OCI-LY7 (cell line): ENCODE results near the gene TMEM89. TPM values are rescaled to one million over a fixed set of nuclear protein-coding genes. Genes with fewer than 3 reads are reported as not detected.

Experiments used
- BruUV-seq: library from RNA; stranded (reverse); fragments of 400-500 nt; replicated peaks from 2 replicates; lab custom pipeline; 2021; lab: Mats Ljungman, UMichigan
- CTCF ChIA-PET: fragments of 300-600 bp; sonication (Branson Sonifier 250); formaldehyde crosslinking; loops from one replicate; lab custom pipeline; 2022; ENCODE audit warnings: antibody characterized with exemption; ENCODE audit not compliant: unreplicated experiment; lab: Charles Lee
- POLR2A ChIA-PET: fragments of 300-600 bp; sonication (Branson Sonifier 250); formaldehyde crosslinking; loops from one replicate; lab custom pipeline; 2022; ENCODE audit warnings: antibody characterized with exemption; lab: Charles Lee
- DNase-seq: peaks from one replicate; pipeline ENCODE4 v3.0.0-alpha.2; 2015; ENCODE audit warnings: low spot score
- H2AFZ ChIP-seq: fragments of 200-600 bp; sonication (generic), shearing (Covaris generic); 2 replicates; pipeline ENCODE4 v1.6.1; 2014; ENCODE audit warnings: mild to moderate bottlenecking, antibody characterized with exemption, low read length, moderate library complexity
- H3K27ac ChIP-seq: fragments of 200-600 bp; sonication (generic); 2 replicates; pipeline ENCODE4 v1.5.1; 2014; ENCODE audit warnings: mixed run types, low read depth, mild to moderate bottlenecking, moderate library complexity, low read length, inconsistent platforms; ENCODE audit not compliant: poor library complexity, severe bottlenecking
- H3K36me3 ChIP-seq: fragments of 200-600 bp; sonication (generic); 2 replicates; pipeline ENCODE4 v1.6.1; 2014; ENCODE audit warnings: mild to moderate bottlenecking, antibody characterized with exemption, low read length, moderate library complexity, mixed read lengths; ENCODE audit not compliant: insufficient read depth
- H3K4me1 ChIP-seq: fragments of 200-600 bp; sonication (generic); 2 replicates; pipeline ENCODE4 v1.5.1; 2014; ENCODE audit warnings: mild to moderate bottlenecking, low read length; ENCODE audit not compliant: insufficient read depth, poor library complexity, severe bottlenecking
- H3K4me2 ChIP-seq: fragments of 200-600 bp; sonication (generic); 2 replicates; pipeline ENCODE4 v1.6.1; 2014; ENCODE audit warnings: mild to moderate bottlenecking, low read length
- H3K4me3 ChIP-seq: fragments of 200-600 bp; sonication (generic); 2 replicates; pipeline ENCODE4 v1.5.1; 2014; ENCODE audit warnings: mild to moderate bottlenecking, low read depth, low read length; ENCODE audit not compliant: poor library complexity, severe bottlenecking
- H3K79me2 ChIP-seq: fragments of 200-600 bp; sonication (generic); 2 replicates; pipeline ENCODE4 v1.6.1; 2016; ENCODE audit warnings: low read depth, mild to moderate bottlenecking, low read length, moderate library complexity, mixed read lengths; ENCODE audit not compliant: insufficient read depth
- H3K9me2 ChIP-seq: fragments of 200-600 bp; sonication (generic); 2 replicates; pipeline ENCODE4 v1.6.1; 2016; ENCODE audit warnings: mild to moderate bottlenecking, low read length, mixed read lengths; ENCODE audit not compliant: insufficient read depth
- H3K9me3 ChIP-seq: fragments of 200-600 bp; sonication (generic); 2 replicates; pipeline ENCODE4 v1.6.1; 2014; ENCODE audit warnings: mild to moderate bottlenecking, mixed run types, low read length, mixed read lengths
- H4K20me1 ChIP-seq: fragments of 200-600 bp; sonication (generic); 2 replicates; pipeline ENCODE4 v1.6.1; 2014; ENCODE audit warnings: mild to moderate bottlenecking, antibody characterized with exemption, low read length, moderate library complexity, mixed read lengths; ENCODE audit not compliant: insufficient read depth
- CTCF ChIP-seq: fragments of 200-600 bp; sonication (generic); conservative IDR thresholded peaks from 2 replicates; pipeline ENCODE4 v1.5.1; 2014; ENCODE audit warnings: mild to moderate bottlenecking, antibody characterized with exemption, low read length, moderate library complexity, mixed read lengths
- EZH2phosphoT487 ChIP-seq: fragments of 200-600 bp; sonication (generic); IDR thresholded peaks from 2 replicates; pipeline ENCODE4 v1.6.1; 2018; ENCODE audit warnings: low read depth, borderline replicate concordance, mild to moderate bottlenecking, mixed run types, antibody characterized with exemption, low read length, moderate library complexity, mixed read lengths
- intact Hi-C: fragments of 100-400 bp; cut with micrococcal nuclease; formaldehyde crosslinking; loops from one replicate; pipeline ENCODE4 v1.10.0; 2022; ENCODE audit not compliant: unreplicated experiment
- total RNA-seq, 2 experiments: library from RNA; depleted of rRNA in 1 of 2; stranded (reverse); fragments of >200 nt in 1 of 2; shearing (Covaris generic) in 1 of 2; gene quantifications; 2 replicates each; pipeline ENCODE4 v1.2.3, GENCODE V29; 2014 to 2022

Gene TMEM89
- total RNA-seq, 2 experiments from 2014 or later: 1.6 TPM; not detected in 1

- no TSS peak for BruUV-seq
- no peak overlapping the region for H3K4me3 ChIP-seq
- no peaks in the 10 kb centered on the region for H3K4me1 ChIP-seq
- no peaks in the 10 kb centered on the region for H3K79me2 ChIP-seq
- H3K9me2 ChIP-seq: no peaks in the 10 kb centered on the region
- no peak overlapping the region for H2AFZ ChIP-seq
- peaks cover 91% of the 10 kb centered on the region for H3K36me3 ChIP-seq
- ChIA-PET POLR2A (interaction anchor here (0.7 kb wide), 1 partner anchor 29 kb away, joined by 3 read pairs; no protein-coding TSS in a partner anchor), CTCF (no interaction called here)
- H3K27ac ChIP-seq: no peak overlapping the region
- intact Hi-C loops: no loop called here
- TF ChIP-seq EZH2phosphoT487 (no peak), CTCF (no peak)
- no peak for DNase-seq
- no peak overlapping the region for H3K4me2 ChIP-seq
- no peaks in the 10 kb centered on the region for H4K20me1 ChIP-seq
- H3K9me3 ChIP-seq: no peaks in the 10 kb centered on the region
Measured at GRCh38 chr3:48601622-48601994, 20.0 kb downstream of the TMEM89 start.

- no peak overlapping the region for H3K27ac ChIP-seq
- no peaks in the 10 kb centered on the region for H3K9me3 ChIP-seq
- TF ChIP-seq CTCF (no peak), EZH2phosphoT487 (no peak)
- H4K20me1 ChIP-seq: no peaks in the 10 kb centered on the region
- intact Hi-C loops: no loop called here
- no peak for DNase-seq
- peaks cover 86% of the 10 kb centered on the region for H3K36me3 ChIP-seq
- ChIA-PET POLR2A (no interaction called here), CTCF (no interaction called here)
- no peaks in the 10 kb centered on the region for H3K9me2 ChIP-seq
- no peaks in the 10 kb centered on the region for H3K79me2 ChIP-seq
- no peak overlapping the region for H3K4me2 ChIP-seq
- no TSS peak for BruUV-seq
- no peak overlapping the region for H2AFZ ChIP-seq
- no peak overlapping the region for H3K4me3 ChIP-seq
- H3K4me1 ChIP-seq: no peaks in the 10 kb centered on the region
Measured at GRCh38 chr3:48600711-48601621, 20.6 kb downstream of the TMEM89 start.
